PC-3 (cell line): ENCODE data around the gene PACS1. TPM values are rescaled to one million over a fixed set of nuclear protein-coding genes. Genes with fewer than 3 reads are reported as not detected.
A peak's percentile ranks its signal among the peaks of the same experiment; 100 is the strongest.

Experiments
- ATAC-seq: fragments of 200-7000 bp; cut with Tn5 transposase; 2 replicates; pipeline ENCODE4 v1.9.1; 2020; ENCODE audit warnings: mild to moderate bottlenecking, moderate library complexity
- BruUV-seq: library from RNA; stranded (reverse); fragments of 400-500 nt; replicated peaks from 2 replicates; lab custom pipeline; 2021; lab: Mats Ljungman, UMichigan
- CTCF ChIA-PET: fragments of 300-600 bp; sonication (Branson Sonifier 250); formaldehyde crosslinking; loops from one replicate; lab custom pipeline; 2022; ENCODE audit warnings: antibody characterized with exemption; lab: Charles Lee
- POLR2A ChIA-PET: fragments of 300-600 bp; sonication (Branson Sonifier 250); formaldehyde crosslinking; loops from one replicate; lab custom pipeline; 2022; ENCODE audit warnings: antibody characterized with exemption; ENCODE audit not compliant: unreplicated experiment; lab: Charles Lee
- DNase-seq: peaks from one replicate; pipeline ENCODE4 v3.0.0-alpha.2; 2015
- H2AFZ ChIP-seq: fragments of 300-600 bp; sonication (generic); 2 replicates; pipeline ENCODE4 v1.6.0; 2016; ENCODE audit warnings: antibody characterized with exemption, low read length
- H3F3A ChIP-seq: fragments of 300-600 bp; sonication (generic); one replicate; pipeline ENCODE4 v1.6.0; 2017; ENCODE audit warnings: antibody characterized with exemption, low read length, control low read depth, mild to moderate bottlenecking; ENCODE audit not compliant: unreplicated experiment
- H3K27ac ChIP-seq: fragments of 300-600 bp; sonication (generic); 2 replicates; pipeline ENCODE4 v1.5.1; 2016; ENCODE audit warnings: mild to moderate bottlenecking, low read length
- H3K27me3 ChIP-seq: fragments of 300-600 bp; sonication (generic); 2 replicates; pipeline ENCODE4 v1.6.1; 2016; ENCODE audit warnings: low read length, mixed read lengths
- H3K36me3 ChIP-seq: fragments of 300-600 bp; sonication (generic); 2 replicates; pipeline ENCODE4 v1.6.1; 2016; ENCODE audit warnings: low read depth, mixed run types, low read length, mixed read lengths
- H3K4me1 ChIP-seq: fragments of 300-600 bp; sonication (generic); 2 replicates; pipeline ENCODE4 v1.5.1; 2016; ENCODE audit warnings: low read length; ENCODE audit not compliant: insufficient read depth
- H3K4me2 ChIP-seq: fragments of 300-600 bp; sonication (generic); 2 replicates; pipeline ENCODE4 v1.6.0; 2016; ENCODE audit warnings: low read length
- H3K4me3 ChIP-seq: fragments of 300-600 bp; sonication (generic); 2 replicates; pipeline ENCODE4 v1.5.1; 2016; ENCODE audit warnings: mild to moderate bottlenecking, low read length, mixed read lengths
- H3K79me2 ChIP-seq: fragments of 300-600 bp; sonication (generic); 2 replicates; pipeline ENCODE4 v1.6.1; 2017; ENCODE audit warnings: low read length, mixed read lengths
- H3K9ac ChIP-seq: fragments of 300-600 bp; sonication (generic); 2 replicates; pipeline ENCODE4 v1.6.0; 2016; ENCODE audit warnings: mild to moderate bottlenecking, low read length
- H3K9me2 ChIP-seq: fragments of 300-600 bp; sonication (generic); replicated peaks from 2 replicates; pipeline ENCODE4 v1.6.1; 2016; ENCODE audit warnings: mixed run types, low read length, mixed read lengths
- H3K9me3 ChIP-seq: fragments of 300-600 bp; sonication (generic); 2 replicates; pipeline ENCODE4 v1.6.1; 2016; ENCODE audit warnings: low read length, mixed read lengths
- H4K20me1 ChIP-seq: fragments of 300-600 bp; sonication (generic); 2 replicates; pipeline ENCODE4 v1.6.1; 2016; ENCODE audit warnings: low read length, mixed read lengths
- EZH2 ChIP-seq: fragments of 300-600 bp; sonication (generic); IDR thresholded peaks from one replicate; pipeline ENCODE4 v1.6.1; 2017; ENCODE audit warnings: antibody characterized with exemption, mild to moderate bottlenecking, low read length; ENCODE audit not compliant: unreplicated experiment
- EZH2phosphoT487 ChIP-seq: fragments of 300-600 bp; sonication (generic); IDR thresholded peaks from 2 replicates; pipeline ENCODE4 v1.6.1; 2018; ENCODE audit warnings: mild to moderate bottlenecking, antibody characterized with exemption, low read length, borderline replicate concordance
- intact Hi-C: fragments of 100-400 bp; cut with micrococcal nuclease; formaldehyde crosslinking; loops from 2 replicates; pipeline ENCODE4 v1.9.0; 2023
- total RNA-seq: library from RNA; depleted of rRNA; stranded (reverse); fragments of >200 nt; gene quantifications from 2 replicates; pipeline ENCODE4 v1.2.3, GENCODE V29; 2014
- TF ChIP-seq, protein P1 (sequence below): fragments of 300-600 bp; sonication (generic); conservative IDR thresholded peaks from 2 replicates; pipeline ENCODE4 v1.5.1; 2017; ENCODE audit warnings: antibody characterized with exemption, low read depth, mild to moderate bottlenecking, low read length

The PACS1 gene
- total RNA-seq, 1 experiment from 2014 or later = 28.7 TPM

DNA sequence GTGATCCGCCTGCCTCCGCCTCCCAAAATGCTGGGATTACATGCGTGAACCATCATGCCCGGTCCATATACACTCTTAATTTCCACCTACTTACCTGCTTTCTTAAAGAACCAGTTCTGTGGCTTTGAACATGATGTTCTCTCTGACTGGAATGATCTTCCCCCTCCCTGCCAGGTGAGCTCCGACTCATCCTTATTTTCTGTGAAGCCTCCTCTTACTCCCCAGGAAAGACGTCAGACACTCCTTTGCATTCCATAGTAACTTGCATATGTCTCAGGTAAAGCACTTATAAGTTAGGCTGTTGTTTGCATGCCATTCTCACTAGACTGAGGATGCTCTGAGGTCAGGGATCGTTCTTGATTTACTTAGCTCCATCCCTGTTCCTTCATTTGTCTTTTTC is 106.6 kb downstream of the PACS1 start:
- CTCF ChIA-PET = interaction anchor here (0.6 kb wide), 1 partner anchor 31 kb away, joined by 4 read pairs; no protein-coding TSS in a partner anchor

DNA sequence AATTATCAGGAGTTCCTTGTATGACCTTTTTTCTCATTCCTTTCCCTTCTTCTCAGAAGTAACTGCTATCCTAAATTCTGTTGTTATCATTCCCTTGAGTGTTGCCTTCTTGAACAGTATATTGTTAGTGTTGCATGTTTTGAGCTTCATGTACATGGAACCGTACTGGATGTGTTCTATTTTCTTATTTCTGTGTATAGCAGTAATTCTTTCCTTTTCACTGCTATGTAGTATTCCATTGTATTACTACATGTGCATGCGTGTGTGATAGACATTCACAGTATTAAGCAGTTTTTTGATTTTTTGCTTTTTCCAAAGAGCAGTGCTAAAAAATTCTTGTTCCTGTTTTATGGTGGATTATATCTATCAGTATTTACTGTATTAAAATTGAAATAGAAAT is 108.1 kb downstream of the PACS1 start:
- H4K20me1 ChIP-seq = no peaks in the 10 kb centered on the region
- H3K4me3 ChIP-seq = no peak overlapping the region
- H3K79me2 ChIP-seq = 0 out of 2 replicates have a peak, but pooled peaks cover 6% of the 10 kb centered on the region
- H3K9me3 ChIP-seq = no peaks in the 10 kb centered on the region
- no peaks in the 10 kb centered on the region for H3K9me2 ChIP-seq
- ATAC-seq = no peak
- BruUV-seq = no TSS peak
- ChIA-PET POLR2A (no interaction called here), CTCF (interaction anchor here (0.6 kb wide), 1 partner anchor 41 kb away, joined by 6 read pairs; no protein-coding TSS in a partner anchor)
- no peak overlapping the region for H2AFZ ChIP-seq
- H3K9ac ChIP-seq = no peak overlapping the region
- H3K27me3 ChIP-seq = no peaks in the 10 kb centered on the region
- H3K4me2 ChIP-seq = no peak overlapping the region
- DNase-seq = no peak
- peaks cover 4% of the 10 kb centered on the region for H3F3A ChIP-seq
- intact Hi-C loops = no loop called here
- H3K27ac ChIP-seq = no peak overlapping the region
- peaks cover 11% of the 10 kb centered on the region; the same call in 1 of the 2 replicates for H3K4me1 ChIP-seq
- H3K36me3 ChIP-seq = no peaks in the 10 kb centered on the region
- no peak for TF ChIP-seq EZH2phosphoT487

More for the DNA sequence above, 106.6 kb downstream of the PACS1 start:
- H3K4me2 ChIP-seq = no peak overlapping the region
- no peaks in the 10 kb centered on the region for H3K9me2 ChIP-seq
- H3K4me3 ChIP-seq = no peak overlapping the region
- peaks cover 4% of the 10 kb centered on the region for H3F3A ChIP-seq
- no TSS peak for BruUV-seq
- H3K79me2 ChIP-seq = 0 out of 2 replicates have a peak, but pooled peaks cover 6% of the 10 kb centered on the region
- peaks cover 9% of the 10 kb centered on the region; the same call in 1 of the 2 replicates for H3K4me1 ChIP-seq
- ATAC-seq = peak; percentile 46
- H4K20me1 ChIP-seq = no peaks in the 10 kb centered on the region
- no peaks in the 10 kb centered on the region for H3K27me3 ChIP-seq
- H3K9me3 ChIP-seq = no peaks in the 10 kb centered on the region
- DNase-seq = peak; percentile 60
- POLR2A ChIA-PET = interaction anchor here (0.5 kb wide), 1 partner anchor 18 kb away, joined by 4 read pairs; no protein-coding TSS in a partner anchor
- TF ChIP-seq EZH2phosphoT487 = no peak
- no peak for TF ChIP-seq EZH2
- TF ChIP-seq, protein P1, sequence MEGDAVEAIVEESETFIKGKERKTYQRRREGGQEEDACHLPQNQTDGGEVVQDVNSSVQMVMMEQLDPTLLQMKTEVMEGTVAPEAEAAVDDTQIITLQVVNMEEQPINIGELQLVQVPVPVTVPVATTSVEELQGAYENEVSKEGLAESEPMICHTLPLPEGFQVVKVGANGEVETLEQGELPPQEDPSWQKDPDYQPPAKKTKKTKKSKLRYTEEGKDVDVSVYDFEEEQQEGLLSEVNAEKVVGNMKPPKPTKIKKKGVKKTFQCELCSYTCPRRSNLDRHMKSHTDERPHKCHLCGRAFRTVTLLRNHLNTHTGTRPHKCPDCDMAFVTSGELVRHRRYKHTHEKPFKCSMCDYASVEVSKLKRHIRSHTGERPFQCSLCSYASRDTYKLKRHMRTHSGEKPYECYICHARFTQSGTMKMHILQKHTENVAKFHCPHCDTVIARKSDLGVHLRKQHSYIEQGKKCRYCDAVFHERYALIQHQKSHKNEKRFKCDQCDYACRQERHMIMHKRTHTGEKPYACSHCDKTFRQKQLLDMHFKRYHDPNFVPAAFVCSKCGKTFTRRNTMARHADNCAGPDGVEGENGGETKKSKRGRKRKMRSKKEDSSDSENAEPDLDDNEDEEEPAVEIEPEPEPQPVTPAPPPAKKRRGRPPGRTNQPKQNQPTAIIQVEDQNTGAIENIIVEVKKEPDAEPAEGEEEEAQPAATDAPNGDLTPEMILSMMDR = no peak
- H2AFZ ChIP-seq = no peak overlapping the region
- no peak overlapping the region for H3K9ac ChIP-seq
- no peak overlapping the region for H3K27ac ChIP-seq
- H3K36me3 ChIP-seq = no peaks in the 10 kb centered on the region
- intact Hi-C loops = no loop called here

DNA sequence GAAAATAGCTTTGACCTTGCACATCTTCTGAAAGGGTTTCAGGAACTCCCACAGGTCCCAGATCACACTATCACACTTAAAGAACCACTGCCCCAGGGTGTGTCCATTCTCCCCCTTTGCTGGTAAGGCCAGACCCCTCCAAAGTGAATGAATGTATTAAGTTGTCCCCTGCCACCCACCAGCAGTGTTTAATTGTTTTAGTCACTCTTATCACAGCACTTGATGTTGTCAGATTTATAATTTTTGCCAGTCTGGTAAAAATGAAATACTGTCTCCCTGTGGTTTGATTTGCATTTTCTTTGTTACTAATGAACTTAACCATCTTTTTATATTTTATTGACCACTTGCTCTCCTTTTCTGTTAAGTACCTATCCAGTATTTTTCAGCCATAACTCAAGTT is 108.8 kb downstream of the PACS1 start:
- ChIA-PET POLR2A (no interaction called here), CTCF (no interaction called here)
- no TSS peak for BruUV-seq
- Histone ChIP-seq H3K4me1 (peaks cover 11% of the 10 kb centered on the region; the same call in 1 of the 2 replicates), H3F3A (peaks cover 4% of the 10 kb centered on the region), H4K20me1 (no peaks in the 10 kb centered on the region), H3K9me2 (no peaks in the 10 kb centered on the region), H3K9ac (no peak overlapping the region), H3K36me3 (no peaks in the 10 kb centered on the region), H3K4me3 (no peak overlapping the region), H3K27ac (no peak overlapping the region), H3K4me2 (no peak overlapping the region), H3K79me2 (0 out of 2 replicates have a peak, but pooled peaks cover 6% of the 10 kb centered on the region), H2AFZ (no peak overlapping the region), H3K27me3 (no peaks in the 10 kb centered on the region), H3K9me3 (no peaks in the 10 kb centered on the region)
- intact Hi-C loops = no loop called here
- DNase-seq (no peak), ATAC-seq (no peak)
- no peak for TF ChIP-seq EZH2phosphoT487
- TF ChIP-seq, protein P1 = no peak
- TF ChIP-seq EZH2 = no peak
